ENCODE data around the gene MGAT3. TPM values are rescaled to one million over a fixed set of nuclear protein-coding genes. Genes with fewer than 3 reads are reported as not detected.

Gene MGAT3
- total RNA-seq, 4 donors from 2014 or later: 0.45 to 1.6 (median 0.90) TPM

DNA sequence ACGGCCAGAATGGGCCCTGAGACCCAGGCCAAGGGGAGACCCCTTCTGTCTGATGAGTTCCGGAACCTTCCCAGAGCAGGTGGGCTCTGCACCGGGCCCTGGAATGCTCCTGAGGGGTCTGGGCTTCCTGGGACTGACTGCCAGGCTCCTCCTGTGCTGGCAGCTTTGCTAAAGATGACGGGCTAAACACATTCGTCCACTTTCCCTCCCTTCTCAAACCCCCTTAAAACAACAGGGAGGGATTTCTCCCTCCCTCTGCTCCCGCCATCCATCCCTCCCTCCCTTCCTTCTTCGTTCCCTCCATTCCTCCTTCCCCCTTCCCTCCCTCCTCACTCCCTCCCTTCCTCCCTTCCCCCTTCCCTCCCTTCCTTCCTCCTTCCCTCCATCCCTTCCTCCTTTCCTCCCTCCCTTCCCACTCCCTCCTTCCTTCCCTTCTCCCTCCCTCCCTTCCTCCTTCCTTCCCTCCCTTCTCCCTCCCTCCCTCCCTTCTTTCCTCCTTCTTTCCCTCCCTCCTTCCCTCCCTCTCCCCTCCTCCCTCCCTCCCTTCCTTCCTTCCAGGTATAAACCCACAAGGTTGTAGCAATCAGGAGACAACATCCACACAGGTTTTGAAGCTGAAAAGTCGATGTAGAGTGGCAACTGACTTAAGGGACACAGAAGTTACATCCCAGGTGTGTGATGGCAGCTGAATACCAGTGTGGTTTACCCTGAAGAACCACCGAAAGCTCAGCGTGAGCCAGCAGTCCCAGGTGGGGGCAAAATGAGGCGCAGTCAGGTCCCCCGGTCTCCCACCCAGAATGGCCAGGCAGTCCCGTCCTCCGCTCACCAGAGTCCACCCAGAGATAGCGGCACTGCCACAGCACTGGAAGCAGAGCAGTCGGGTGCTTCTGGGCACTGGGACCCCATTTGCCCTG, 18.8 kb upstream of the MGAT3 start:
- DNase-seq: no peak
- H3K27me3 ChIP-seq: no peaks in the 10 kb centered on the region
- peak overlapping the region in 1 of 3 donors; percentile 24 for H3K27ac ChIP-seq
- H3K36me3 ChIP-seq: no peaks in the 10 kb centered on the region
- intact Hi-C loops (cut with DNase I): no loop called here
- WGBS, 2 donors: 21 to 45% methylated on average over 11 to 16 of the region's 16 CpGs
- TF ChIP-seq POLR2A (IDR thresholded peaks at IDR 0.05): no peak
- no peak for TF ChIP-seq CTCF (IDR thresholded peaks at IDR 0.05)
- H3K9me3 ChIP-seq: no peaks in the 10 kb centered on the region
- H3K4me1 ChIP-seq: peaks cover 5 to 11% of the 10 kb centered on the region in 2 donors
- no peak overlapping the region for H3K4me3 ChIP-seq (replicated peaks in 1 of 3)

GRCh38 chr22:39439170-39439569, 17.6 kb upstream of the MGAT3 start:
- TF ChIP-seq CTCF (IDR thresholded peaks at IDR 0.05): no peak
- TF ChIP-seq POLR2A (IDR thresholded peaks at IDR 0.05): no peak
- peaks cover 5 to 11% of the 10 kb centered on the region in 2 donors for H3K4me1 ChIP-seq
- no peak for DNase-seq
- H3K27me3 ChIP-seq: no peaks in the 10 kb centered on the region
- no peaks in the 10 kb centered on the region for H3K9me3 ChIP-seq
- no peaks in the 10 kb centered on the region for H3K36me3 ChIP-seq
- no peak overlapping the region for H3K4me3 ChIP-seq (replicated peaks in 1 of 3)
- 79 to 84% methylated on average over 8 of the region's 8 CpGs for WGBS, 2 donors
- intact Hi-C loops (cut with DNase I): no loop called here
- no peak overlapping the region for H3K27ac ChIP-seq

DNA sequence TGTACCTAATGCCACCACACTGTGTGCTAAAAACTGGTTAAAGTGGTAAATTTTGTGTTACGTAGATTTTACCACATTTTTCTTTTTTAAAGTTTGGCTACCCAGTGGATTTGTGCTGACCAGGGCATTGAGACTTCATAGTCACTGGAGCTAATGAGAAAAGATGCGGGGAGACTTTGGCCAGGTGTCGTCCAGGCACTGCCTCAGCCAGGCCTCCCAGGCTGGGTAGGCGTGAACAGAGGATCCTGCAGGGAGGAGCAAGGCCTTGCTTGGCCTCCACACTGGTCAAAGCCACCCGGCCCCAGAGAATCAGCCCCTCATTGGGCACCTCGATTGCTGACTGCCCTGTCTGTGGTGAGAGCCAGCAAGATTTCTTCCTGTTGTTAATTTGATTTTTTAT, 13.4 kb upstream of the MGAT3 start:
- H3K4me3 ChIP-seq (replicated peaks in 1 of 3): no peak overlapping the region
- intact Hi-C loops (cut with DNase I): no loop called here
- no peaks in the 10 kb centered on the region for H3K9me3 ChIP-seq
- DNase-seq: no peak
- no peak overlapping the region for H3K27ac ChIP-seq
- WGBS, 2 donors: 86 to 94% methylated on average over 5 to 6 of the region's 6 CpGs
- no peak for TF ChIP-seq CTCF (IDR thresholded peaks at IDR 0.05)
- peaks cover 7 to 14% of the 10 kb centered on the region in 2 donors for H3K4me1 ChIP-seq
- H3K27me3 ChIP-seq: no peaks in the 10 kb centered on the region
- no peaks in the 10 kb centered on the region for H3K36me3 ChIP-seq

DNA sequence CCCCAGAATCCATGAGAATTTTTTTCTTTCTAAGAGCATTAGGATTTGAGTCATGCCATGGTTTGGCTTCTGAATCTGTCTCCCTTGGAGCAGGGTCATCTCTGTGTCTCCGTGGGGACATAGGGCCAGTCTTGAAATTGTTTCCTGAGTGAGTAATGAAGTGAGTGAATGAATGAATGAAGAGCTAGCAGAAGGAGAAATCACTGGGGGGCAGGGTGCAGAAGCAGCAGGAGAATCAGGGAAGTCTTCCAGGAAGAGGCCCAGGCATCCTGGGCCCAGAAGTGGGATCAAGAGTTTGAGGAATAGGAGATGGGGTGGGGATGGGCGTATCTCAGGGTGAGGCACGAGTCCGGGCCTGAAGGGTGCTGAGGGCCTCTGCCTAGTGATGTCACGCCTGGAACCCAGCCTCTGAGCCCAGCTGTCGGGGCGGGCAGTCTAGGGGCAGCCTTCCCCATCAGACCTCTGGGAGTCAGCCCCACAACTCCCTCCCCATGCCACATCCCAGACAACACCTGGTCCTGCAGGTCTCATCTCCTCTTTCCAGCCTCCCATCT, 12.5 kb upstream of the MGAT3 start:
- TF ChIP-seq CTCF (IDR thresholded peaks at IDR 0.05): no peak
- no peak for TF ChIP-seq POLR2A (IDR thresholded peaks at IDR 0.05)
- Histone ChIP-seq H3K27ac (no peak overlapping the region), H3K9me3 (no peaks in the 10 kb centered on the region), H3K4me3 (replicated peaks in 1 of 3) (no peak overlapping the region), H3K4me1 (peaks cover 15 to 23% of the 10 kb centered on the region in 2 donors), H3K27me3 (no peaks in the 10 kb centered on the region), H3K36me3 (no peaks in the 10 kb centered on the region)
- intact Hi-C loops (cut with DNase I): no loop called here
- DNase-seq: no peak
- 83 to 86% methylated on average over 7 of the region's 7 CpGs for WGBS, 2 donors

GRCh38 chr22:39444937-39445465, 11.8 kb upstream of the MGAT3 start:
- Histone ChIP-seq H3K36me3 (no peaks in the 10 kb centered on the region), H3K9me3 (no peaks in the 10 kb centered on the region), H3K4me1 (peaks cover 15 to 24% of the 10 kb centered on the region in 2 donors), H3K27me3 (no peaks in the 10 kb centered on the region), H3K4me3 (replicated peaks in 1 of 3) (no peak overlapping the region), H3K27ac (no peak overlapping the region)
- no peak for TF ChIP-seq CTCF (IDR thresholded peaks at IDR 0.05)
- no peak for TF ChIP-seq POLR2A (IDR thresholded peaks at IDR 0.05)
- DNase-seq: no peak
- WGBS, 2 donors: 89 to 91% methylated on average over 10 to 11 of the region's 11 CpGs
- intact Hi-C loops (cut with DNase I): no loop called here

Data from thyroid gland (tissue), 4 donors.